Suprapubic skin (tissue), 4 donors: ENCODE results near the gene ACTR6.

Source experiments
- EP300 ChIP-seq: sonication (generic); formaldehyde crosslinking; IDR thresholded peaks from one replicate; pipeline ENCODE4 v1.6.1; 2017; ENCODE audit warnings: antibody characterized with exemption
- POLR2A ChIP-seq, 2 donors: fragments of 450-650 bp; IDR thresholded peaks; one replicate each; pipeline ENCODE4 v1.6.1; 2017; ENCODE audit warnings: antibody characterized with exemption in 2 of 2, mild to moderate bottlenecking in 2 of 2, moderate library complexity in 2 of 2
- POLR2AphosphoS5 ChIP-seq, 3 donors: sonication (generic); formaldehyde crosslinking; IDR thresholded peaks; one replicate each; pipeline ENCODE4 v1.6.1; 2017; ENCODE audit warnings: antibody characterized with exemption in 3 of 3
- TF ChIP-seq, protein P1 (sequence below), 2 donors: fragments of 200-600 bp in 1 of 2; fragments of 450-650 bp in 1 of 2; sonication (generic) in 1 of 2; IDR thresholded peaks; one replicate each; pipeline ENCODE4 v1.5.1; 2016 to 2019; ENCODE audit warnings: antibody characterized with exemption in 2 of 2, mild to moderate bottlenecking in 1 of 2, moderate library complexity in 1 of 2

- TF ChIP-seq, protein P1, sequence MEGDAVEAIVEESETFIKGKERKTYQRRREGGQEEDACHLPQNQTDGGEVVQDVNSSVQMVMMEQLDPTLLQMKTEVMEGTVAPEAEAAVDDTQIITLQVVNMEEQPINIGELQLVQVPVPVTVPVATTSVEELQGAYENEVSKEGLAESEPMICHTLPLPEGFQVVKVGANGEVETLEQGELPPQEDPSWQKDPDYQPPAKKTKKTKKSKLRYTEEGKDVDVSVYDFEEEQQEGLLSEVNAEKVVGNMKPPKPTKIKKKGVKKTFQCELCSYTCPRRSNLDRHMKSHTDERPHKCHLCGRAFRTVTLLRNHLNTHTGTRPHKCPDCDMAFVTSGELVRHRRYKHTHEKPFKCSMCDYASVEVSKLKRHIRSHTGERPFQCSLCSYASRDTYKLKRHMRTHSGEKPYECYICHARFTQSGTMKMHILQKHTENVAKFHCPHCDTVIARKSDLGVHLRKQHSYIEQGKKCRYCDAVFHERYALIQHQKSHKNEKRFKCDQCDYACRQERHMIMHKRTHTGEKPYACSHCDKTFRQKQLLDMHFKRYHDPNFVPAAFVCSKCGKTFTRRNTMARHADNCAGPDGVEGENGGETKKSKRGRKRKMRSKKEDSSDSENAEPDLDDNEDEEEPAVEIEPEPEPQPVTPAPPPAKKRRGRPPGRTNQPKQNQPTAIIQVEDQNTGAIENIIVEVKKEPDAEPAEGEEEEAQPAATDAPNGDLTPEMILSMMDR (IDR thresholded peaks at IDR 0.05), result no peak
- TF ChIP-seq POLR2A (IDR thresholded peaks at IDR 0.05), result no peak
- TF ChIP-seq EP300, result no peak
- TF ChIP-seq POLR2AphosphoS5 (IDR thresholded peaks at IDR 0.05), result no peak
Observed at GRCh38 chr12:100185361-100185894, 15.2 kb upstream of the ACTR6 start.
